VCaP (cell line): ENCODE measurements around the gene MANSC4.

Source experiments
- H3K27ac ChIP-seq: fragments of 450-650 bp; 2 replicates; pipeline ENCODE4 v1.5.1; 2017
- TF ChIP-seq, protein P1 (sequence below): fragments of 450-650 bp; conservative IDR thresholded peaks from 2 replicates; pipeline ENCODE4 v1.5.1; 2017; ENCODE audit warnings: mild to moderate bottlenecking, moderate library complexity

The MANSC4 gene

DNA sequence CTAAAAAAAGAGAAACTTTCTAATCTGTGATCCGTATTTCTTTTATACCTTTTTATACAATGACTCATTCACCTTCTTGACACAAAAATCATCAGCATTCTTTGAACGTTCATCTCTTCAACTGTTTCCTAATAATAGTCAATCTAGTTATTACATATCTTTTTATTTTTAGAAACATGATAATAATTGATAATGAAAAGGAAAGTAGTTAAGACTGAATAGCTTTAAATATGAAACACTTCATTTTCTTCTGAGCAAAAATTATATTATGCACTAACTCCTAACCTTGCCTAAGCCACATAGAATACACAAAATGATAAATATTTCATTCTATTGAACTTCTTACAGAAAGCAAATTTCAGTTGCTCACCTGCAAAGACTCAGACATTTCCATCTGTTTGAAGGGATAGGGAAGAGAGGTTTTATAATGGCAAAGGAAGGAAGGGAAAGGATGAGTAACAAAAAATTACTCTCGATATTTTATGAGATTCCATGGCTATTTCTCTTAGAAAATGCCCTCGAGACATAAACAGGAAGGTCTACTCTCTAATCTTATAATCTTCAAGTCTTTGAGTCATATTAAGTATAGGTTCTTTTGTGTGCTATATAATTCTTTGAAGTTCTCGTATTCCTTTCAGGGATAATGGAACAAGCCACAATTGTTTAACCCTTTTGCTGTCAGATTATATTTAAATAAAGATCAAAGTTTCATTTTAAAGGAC lies 7.5 kb downstream of the MANSC4 start:
- TF ChIP-seq, protein P1, sequence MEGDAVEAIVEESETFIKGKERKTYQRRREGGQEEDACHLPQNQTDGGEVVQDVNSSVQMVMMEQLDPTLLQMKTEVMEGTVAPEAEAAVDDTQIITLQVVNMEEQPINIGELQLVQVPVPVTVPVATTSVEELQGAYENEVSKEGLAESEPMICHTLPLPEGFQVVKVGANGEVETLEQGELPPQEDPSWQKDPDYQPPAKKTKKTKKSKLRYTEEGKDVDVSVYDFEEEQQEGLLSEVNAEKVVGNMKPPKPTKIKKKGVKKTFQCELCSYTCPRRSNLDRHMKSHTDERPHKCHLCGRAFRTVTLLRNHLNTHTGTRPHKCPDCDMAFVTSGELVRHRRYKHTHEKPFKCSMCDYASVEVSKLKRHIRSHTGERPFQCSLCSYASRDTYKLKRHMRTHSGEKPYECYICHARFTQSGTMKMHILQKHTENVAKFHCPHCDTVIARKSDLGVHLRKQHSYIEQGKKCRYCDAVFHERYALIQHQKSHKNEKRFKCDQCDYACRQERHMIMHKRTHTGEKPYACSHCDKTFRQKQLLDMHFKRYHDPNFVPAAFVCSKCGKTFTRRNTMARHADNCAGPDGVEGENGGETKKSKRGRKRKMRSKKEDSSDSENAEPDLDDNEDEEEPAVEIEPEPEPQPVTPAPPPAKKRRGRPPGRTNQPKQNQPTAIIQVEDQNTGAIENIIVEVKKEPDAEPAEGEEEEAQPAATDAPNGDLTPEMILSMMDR = no peak
- H3K27ac ChIP-seq = no peak overlapping the region

DNA sequence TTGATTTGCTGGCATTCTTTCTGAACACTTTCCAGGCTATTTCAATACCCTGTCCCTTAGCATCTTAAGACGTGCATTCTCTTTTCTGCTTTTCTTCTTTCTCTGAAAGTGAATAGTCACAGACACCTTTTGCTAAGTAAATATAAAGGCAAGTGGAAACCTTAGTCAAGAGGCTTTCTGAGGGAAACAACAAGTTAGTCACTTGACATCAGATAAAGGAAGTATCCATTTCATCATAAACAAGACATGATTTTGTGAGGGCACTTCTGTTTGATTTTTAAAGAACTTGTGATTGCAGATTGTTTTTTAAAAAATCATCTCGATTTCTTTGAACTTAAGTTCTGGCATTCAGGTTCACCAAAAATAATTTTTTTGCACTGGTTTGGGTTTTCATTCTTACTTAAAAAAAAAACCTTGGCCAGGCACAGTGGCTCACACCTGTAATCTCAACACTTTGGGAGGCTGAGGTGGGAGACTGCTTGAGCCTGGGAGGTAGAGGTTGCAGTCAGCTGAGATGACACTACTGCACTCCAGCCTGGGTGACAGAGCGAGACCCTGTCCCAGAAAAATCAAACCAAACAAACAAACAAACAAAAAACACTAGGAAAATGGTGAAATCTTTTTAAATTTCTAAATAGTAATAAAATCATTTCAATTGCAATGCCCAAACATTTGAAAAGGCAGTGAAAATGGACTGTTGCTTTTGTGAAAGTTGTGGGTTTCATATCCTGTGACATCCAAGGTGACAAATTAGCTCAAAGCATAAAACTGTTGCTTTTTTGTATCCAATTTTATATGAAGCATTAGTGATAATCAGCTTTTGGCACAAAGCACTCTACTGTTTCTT lies 8.3 kb downstream of the MANSC4 start:
- no peak overlapping the region for H3K27ac ChIP-seq
- TF ChIP-seq, protein P1 = no peak

DNA sequence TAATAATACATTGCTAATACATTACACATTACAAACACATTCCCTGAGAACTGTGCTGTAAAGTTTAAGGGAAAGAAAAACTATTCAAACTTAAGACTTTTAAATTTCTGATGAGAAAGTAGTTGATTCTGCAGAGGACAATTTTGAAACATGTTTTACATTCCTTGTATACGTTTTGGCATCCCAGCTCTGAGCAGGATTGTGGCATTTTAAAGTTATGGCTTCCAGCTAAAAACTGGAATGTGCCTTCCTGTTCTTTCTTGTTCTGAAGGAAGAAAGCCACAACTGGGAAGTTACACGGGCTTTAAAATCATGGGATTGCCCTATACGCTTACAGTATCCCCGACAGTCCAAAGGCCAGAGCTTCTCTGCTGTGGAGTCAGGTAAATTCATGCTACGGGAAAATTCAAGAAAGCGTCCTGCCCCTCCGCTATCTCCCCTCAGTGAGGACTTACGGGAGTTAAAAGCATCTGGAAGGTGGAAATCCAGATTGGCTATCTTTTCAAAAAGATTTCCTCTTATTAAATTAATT lies 10.8 kb downstream of the MANSC4 start:
- H3K27ac ChIP-seq = no peak overlapping the region
- TF ChIP-seq, protein P1 = no peak

DNA sequence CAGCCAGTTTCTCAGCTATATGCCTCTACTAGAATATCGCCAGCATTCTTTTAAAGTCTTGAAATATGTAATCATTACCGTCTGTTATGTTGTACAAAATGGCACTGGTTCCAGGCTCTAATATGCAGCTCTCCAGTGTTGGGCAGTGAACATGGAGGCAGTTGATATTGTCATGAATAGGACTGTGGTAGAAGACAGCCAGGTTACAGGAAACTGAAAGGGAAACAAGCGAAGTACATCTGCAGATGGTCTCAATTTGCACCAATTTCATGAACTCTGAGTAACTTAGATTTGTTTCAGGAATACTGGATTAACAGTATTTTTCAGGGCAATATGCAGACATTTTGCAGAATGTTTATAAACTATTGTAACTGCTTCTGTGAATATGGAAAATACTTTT lies 13.4 kb downstream of the MANSC4 start:
- TF ChIP-seq, protein P1 = no peak
- H3K27ac ChIP-seq = no peak overlapping the region

DNA sequence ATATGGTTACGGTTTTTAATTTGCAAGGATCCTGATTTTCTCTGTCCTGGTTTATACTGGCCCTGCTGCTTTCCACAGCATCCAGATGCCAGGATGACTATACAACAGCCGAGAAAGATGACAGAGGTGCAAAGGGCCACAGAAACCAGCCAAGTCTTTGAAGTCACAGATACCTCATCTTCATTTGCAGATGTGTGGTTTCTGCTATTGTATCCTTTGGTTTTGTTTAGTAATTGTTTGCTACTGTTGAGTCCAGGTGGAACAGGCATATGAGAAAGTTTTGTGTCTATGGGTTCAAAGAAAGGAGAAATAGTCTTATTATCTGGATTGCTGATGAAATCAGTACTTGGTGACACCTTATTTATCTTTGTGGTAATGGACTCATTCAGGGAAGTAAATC lies 17.3 kb downstream of the MANSC4 start:
- H3K27ac ChIP-seq = no peak overlapping the region
- TF ChIP-seq, protein P1 = no peak

DNA sequence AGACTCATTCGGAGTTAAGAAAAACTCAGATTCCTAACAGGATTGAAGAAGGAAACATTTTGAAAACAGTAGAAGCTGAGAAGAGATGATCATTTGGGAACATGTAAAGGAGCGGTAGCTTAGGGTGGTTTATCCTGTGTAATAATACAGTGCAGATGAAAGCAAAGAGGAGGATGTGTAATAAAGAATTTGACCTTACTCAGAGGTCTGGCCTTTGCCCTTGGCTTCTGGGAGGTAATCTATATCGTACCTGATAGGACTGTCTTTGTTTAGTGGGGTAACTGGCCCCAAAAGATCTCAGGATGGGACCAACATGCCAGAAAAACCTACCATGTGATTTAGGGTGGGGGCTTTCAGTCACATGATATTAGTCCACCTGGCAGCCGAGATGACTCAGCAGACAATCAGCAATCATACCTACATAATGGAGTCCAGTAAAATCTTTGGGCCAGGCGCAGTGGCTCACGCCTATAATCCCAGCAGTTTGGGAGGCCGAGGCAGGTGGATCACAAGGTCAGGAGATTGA lies 23.3 kb downstream of the MANSC4 start:
- H3K27ac ChIP-seq = no peak overlapping the region

DNA sequence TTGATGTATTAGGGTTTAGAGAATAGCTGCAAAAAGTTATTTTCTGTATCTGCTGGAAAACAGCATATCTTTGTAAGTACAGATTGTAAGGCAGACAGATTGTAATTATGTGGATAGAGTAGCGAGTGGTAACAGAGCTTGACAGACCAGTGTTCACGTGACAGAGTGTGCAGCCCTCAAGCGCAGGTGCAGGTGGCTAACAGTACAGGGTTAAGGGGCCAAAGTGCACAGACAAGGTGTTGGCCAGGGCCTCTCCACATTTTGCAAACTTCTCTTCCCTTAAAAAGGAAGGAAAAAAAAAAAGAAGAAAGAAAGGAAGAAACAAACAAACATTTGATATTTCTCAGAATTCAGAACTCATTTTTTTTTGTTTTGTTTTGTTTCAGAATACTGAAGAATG lies 25.2 kb downstream of the MANSC4 start:
- no peak overlapping the region for H3K27ac ChIP-seq
- TF ChIP-seq, protein P1 = no peak

More for the DNA sequence above, 23.3 kb downstream of the MANSC4 start:
- TF ChIP-seq, protein P1 = no peak
